ENCODE results near the gene SERPINE1. TPM values are rescaled to one million over a fixed set of nuclear protein-coding genes. Genes with fewer than 3 reads are reported as not detected.

The SERPINE1 gene
- total RNA-seq, 4 donors from 2014 or later: 1.3 to 26.2 (median 5.5) TPM

- no peaks in the 10 kb centered on the region for H3K36me3 ChIP-seq
- 8% methylated on average over 6 of the region's 6 CpGs; no CpG with 5 or more reads in 1 of the 2 donors for WGBS, 2 donors (ENCODE audit: low coverage in 1 of 2)
- intact Hi-C loops (cut with DNase I; ENCODE audit: low total_unique reads): no loop called here
Observed at GRCh38 chr7:101168412-101169049, 41.6 kb downstream of the SERPINE1 start.

GRCh38 chr7:101169110-101169837 is 42.4 kb downstream of the SERPINE1 start:
- H3K27ac ChIP-seq: no peak overlapping the region
- no peak for DNase-seq
- in situ Hi-C loops (cut with MboI; ENCODE audit: low pct_ligation_motif_present in 1 of 4, low pct_unique_long_range_greater_than_20kb in 1 of 4, low sequenced_read_pairs in 3 of 4): no loop called here
- H3K36me3 ChIP-seq: no peaks in the 10 kb centered on the region
- peaks cover 98% of the 10 kb centered on the region for H3K27me3 ChIP-seq
- peaks cover 21 to 51% (median 45%) of the 10 kb centered on the region in 4 donors for H3K4me1 ChIP-seq
- WGBS, 2 donors (ENCODE audit: low coverage in 1 of 2): 4 to 5% methylated on average over 5 to 18 of the region's 18 CpGs
- H3K9me3 ChIP-seq: no peaks in the 10 kb centered on the region
- TF ChIP-seq CTCF (IDR thresholded peaks at IDR 0.05): no peak
- TF ChIP-seq POLR2A (IDR thresholded peaks at IDR 0.05): no peak
- no peak for TF ChIP-seq EP300 (IDR thresholded peaks at IDR 0.05; ENCODE audit: low read depth)
- no peak for TF ChIP-seq POLR2AphosphoS5 (IDR thresholded peaks at IDR 0.05)
- intact Hi-C loops (cut with DNase I; ENCODE audit: low total_unique reads): no loop called here
- H3K4me3 ChIP-seq: no peak overlapping the region

More at GRCh38 chr7:101168412-101169049, 41.6 kb downstream of the SERPINE1 start:
- peaks cover 98% of the 10 kb centered on the region for H3K27me3 ChIP-seq
- H3K4me1 ChIP-seq: peaks cover 26 to 52% (median 46%) of the 10 kb centered on the region in 4 donors
- no peak for DNase-seq
- H3K4me3 ChIP-seq: no peak overlapping the region
- no peaks in the 10 kb centered on the region for H3K9me3 ChIP-seq
- no peak overlapping the region for H3K27ac ChIP-seq
- in situ Hi-C loops (cut with MboI; ENCODE audit: low pct_ligation_motif_present in 1 of 4, low pct_unique_long_range_greater_than_20kb in 1 of 4, low sequenced_read_pairs in 3 of 4): no loop called here
- TF ChIP-seq POLR2A (IDR thresholded peaks at IDR 0.05): no peak

GRCh38 chr7:101169838-101170551 is 43.1 kb downstream of the SERPINE1 start:
- peaks cover 98% of the 10 kb centered on the region for H3K27me3 ChIP-seq
- intact Hi-C loops (cut with DNase I; ENCODE audit: low total_unique reads) (no loop called here), in situ Hi-C loops (cut with MboI; ENCODE audit: low pct_ligation_motif_present in 1 of 4, low pct_unique_long_range_greater_than_20kb in 1 of 4, low sequenced_read_pairs in 3 of 4) (no loop called here)
- TF ChIP-seq CTCF (IDR thresholded peaks at IDR 0.05) (peak; percentile 79 to 93 (median 88)), EP300 (IDR thresholded peaks at IDR 0.05; ENCODE audit: low read depth) (no peak), POLR2A (IDR thresholded peaks at IDR 0.05) (no peak)
- no peaks in the 10 kb centered on the region for H3K9me3 ChIP-seq
- 3% methylated on average over 33 of the region's 33 CpGs; no CpG with 5 or more reads in 1 of the 2 donors for WGBS, 2 donors (ENCODE audit: low coverage in 1 of 2)
- H3K4me3 ChIP-seq: no peak overlapping the region
- H3K27ac ChIP-seq: no peak overlapping the region
- peaks cover 18 to 44% (median 43%) of the 10 kb centered on the region in 4 donors for H3K4me1 ChIP-seq
- no peaks in the 10 kb centered on the region for H3K36me3 ChIP-seq
- DNase-seq: peak; percentile 79

- in situ Hi-C loops (cut with MboI; ENCODE audit: low pct_ligation_motif_present in 1 of 4, low pct_unique_long_range_greater_than_20kb in 1 of 4, low sequenced_read_pairs in 3 of 4): no loop called here
- Histone ChIP-seq H3K4me1 (peaks cover 11 to 37% (median 35%) of the 10 kb centered on the region in 4 donors), H3K27me3 (peaks cover 100% of the 10 kb centered on the region), H3K27ac (no peak overlapping the region), H3K36me3 (no peaks in the 10 kb centered on the region), H3K9me3 (no peaks in the 10 kb centered on the region), H3K4me3 (no peak overlapping the region)
- 5 to 7% methylated on average over 4 to 17 of the region's 17 CpGs for WGBS, 2 donors (ENCODE audit: low coverage in 1 of 2)
- intact Hi-C loops (cut with DNase I; ENCODE audit: low total_unique reads): no loop called here
- no peak for DNase-seq
- TF ChIP-seq EP300 (IDR thresholded peaks at IDR 0.05; ENCODE audit: low read depth) (no peak), POLR2AphosphoS5 (IDR thresholded peaks at IDR 0.05) (no peak), POLR2A (IDR thresholded peaks at IDR 0.05) (no peak), CTCF (IDR thresholded peaks at IDR 0.05) (no peak)
Observed at GRCh38 chr7:101170617-101171441, 43.9 kb downstream of the SERPINE1 start.

Data from transverse colon (tissue), 4 donors.